HG03135 (cell line): ENCODE measurements around the gene PSMA3.

Source experiments
- ATAC-seq: cut with Tn5 transposase; IDR thresholded peaks from one replicate; pipeline ENCODE4 v1.9.1; 2021; ENCODE audit warnings: mild to moderate bottlenecking, moderate library complexity; ENCODE audit not compliant: unreplicated experiment

PSMA3 gene

DNA sequence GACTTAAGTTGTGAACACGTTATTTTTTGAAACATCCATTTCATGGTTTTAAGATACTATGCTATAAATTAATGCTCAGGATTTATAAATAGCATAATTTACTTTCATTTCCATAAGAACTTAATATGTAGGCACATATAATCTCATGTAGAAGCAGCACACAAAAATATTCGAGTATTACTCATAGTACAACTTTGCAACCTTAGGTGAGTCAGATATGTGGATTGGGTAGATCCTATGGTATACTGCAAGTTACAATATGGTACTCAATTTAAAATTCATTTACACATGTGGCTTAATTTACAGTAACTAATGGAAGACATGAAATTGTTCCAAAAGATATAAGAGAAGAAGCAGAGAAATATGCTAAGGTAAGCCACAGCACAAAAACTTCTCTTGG lies 26.0 kb downstream of the PSMA3 start:
- ATAC-seq = no peak

DNA sequence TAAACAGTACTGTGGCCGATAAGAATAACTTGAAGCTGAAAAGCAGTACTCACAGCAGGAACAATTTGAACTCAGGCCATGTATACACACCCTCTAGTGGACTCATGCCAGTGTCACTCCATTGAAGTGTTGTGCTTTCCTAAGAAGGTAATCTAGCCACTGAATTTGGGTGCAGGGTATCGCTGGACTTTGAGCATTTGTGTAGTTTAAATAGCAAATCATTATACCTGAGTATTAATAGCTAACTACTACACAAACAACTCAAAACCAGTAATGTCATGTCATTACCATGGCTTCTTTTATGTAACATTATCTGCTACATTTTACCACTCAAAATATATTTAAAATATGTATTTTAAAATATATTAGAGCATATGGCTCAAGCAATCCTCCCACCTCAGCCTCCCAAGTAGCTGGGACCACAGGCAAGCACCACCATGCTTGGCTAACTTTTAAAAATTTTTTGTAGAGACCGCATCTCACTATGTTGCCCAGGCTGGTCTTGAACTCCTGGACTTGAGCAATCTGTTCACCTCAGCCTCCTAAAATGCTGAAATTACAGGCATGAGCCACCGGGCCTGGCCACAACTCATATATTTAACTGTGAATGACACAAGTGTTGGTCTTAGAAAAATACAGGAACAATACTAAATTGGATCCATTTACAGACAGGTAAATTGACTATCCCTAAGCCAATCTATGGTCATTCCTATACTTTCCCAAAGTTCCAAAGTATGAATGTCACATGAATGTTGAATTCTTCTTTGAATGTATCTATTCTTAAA lies 28.1 kb downstream of the PSMA3 start:
- ATAC-seq = no peak

DNA sequence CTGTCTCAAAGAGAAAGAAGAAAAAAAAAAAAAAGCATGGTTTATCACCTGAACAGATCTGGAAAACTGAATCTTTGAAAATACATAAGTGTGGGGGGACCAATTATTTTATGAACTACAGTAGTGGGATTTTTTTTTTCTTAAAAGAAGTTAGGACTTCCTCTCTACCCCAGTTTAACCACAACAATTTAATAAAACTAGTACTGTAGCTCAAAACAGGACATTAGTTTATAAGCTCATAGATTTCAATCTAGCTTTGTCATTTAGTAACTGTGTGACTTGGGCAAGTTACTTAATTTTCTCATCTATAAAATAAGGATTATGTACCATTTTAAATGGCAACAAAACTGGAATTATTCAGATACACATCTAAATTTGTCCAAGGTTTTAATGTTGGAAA lies 30.2 kb downstream of the PSMA3 start:
- ATAC-seq = no peak

DNA sequence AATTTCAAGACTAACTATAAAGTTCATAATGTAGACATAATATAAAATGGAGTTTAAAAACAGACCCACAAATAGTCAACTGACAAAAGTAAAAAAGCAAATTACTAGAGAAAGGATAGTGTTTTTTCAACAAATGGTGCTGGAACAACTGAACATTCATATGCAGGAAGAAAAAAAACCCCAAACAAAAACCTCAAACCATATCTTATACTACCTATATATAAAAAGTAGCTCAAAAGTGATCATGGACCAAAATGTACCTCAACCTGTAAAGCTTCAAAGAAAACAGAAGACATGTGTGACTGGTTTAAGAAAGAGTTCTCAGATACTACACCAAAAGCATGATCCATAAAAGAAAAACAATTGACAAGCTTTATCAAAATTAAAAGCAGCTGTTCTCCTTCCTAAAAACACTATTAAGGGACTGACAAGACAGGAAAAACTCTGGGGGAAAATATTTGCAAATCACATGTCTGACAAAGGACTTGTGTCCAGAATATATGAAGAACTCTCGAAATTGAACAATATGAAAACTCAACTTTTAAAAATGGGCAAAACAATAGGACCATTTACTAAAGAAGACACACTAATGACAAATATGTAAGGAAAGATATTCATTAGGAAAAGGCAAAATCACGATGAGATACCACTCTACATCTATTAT lies 31.0 kb downstream of the PSMA3 start:
- ATAC-seq = no peak

DNA sequence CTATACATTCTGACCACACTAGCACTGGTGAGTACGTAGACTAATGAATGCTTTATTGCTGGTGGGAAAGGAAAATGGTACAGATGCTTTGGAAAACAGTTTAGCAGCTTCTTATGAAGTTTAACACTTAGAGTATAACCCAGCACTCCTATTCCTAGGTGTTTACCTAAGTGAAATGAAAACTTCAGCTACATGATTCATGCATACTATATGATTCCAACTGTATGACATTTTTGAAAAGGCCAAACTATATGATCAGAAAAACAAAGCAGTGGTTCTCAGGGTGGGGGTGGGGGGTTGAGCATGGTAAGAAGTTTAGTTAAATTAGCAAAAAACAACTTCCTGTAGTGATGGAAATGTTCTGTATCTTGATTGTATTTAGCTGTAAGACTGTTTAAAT lies 31.6 kb downstream of the PSMA3 start:
- ATAC-seq = no peak

DNA sequence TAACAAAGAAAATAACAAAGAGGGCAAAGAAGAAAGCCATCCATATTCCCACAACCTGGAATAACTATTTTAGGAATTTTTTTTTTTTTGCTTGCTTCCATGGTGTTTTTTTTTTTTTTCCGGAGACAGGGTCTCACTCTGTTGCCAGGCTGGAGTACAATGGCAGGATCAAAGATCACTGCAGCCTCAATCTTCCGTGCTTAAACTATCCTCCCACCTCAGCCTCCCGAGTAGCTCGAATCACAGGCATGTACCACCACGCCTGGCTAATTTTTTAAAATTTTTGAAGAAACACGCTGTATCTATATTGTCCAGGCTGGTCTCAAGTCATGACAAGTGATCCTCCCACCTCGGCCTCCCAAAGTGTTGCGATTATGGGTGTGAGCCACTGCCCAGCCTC lies 33.5 kb downstream of the PSMA3 start:
- ATAC-seq = no peak

DNA sequence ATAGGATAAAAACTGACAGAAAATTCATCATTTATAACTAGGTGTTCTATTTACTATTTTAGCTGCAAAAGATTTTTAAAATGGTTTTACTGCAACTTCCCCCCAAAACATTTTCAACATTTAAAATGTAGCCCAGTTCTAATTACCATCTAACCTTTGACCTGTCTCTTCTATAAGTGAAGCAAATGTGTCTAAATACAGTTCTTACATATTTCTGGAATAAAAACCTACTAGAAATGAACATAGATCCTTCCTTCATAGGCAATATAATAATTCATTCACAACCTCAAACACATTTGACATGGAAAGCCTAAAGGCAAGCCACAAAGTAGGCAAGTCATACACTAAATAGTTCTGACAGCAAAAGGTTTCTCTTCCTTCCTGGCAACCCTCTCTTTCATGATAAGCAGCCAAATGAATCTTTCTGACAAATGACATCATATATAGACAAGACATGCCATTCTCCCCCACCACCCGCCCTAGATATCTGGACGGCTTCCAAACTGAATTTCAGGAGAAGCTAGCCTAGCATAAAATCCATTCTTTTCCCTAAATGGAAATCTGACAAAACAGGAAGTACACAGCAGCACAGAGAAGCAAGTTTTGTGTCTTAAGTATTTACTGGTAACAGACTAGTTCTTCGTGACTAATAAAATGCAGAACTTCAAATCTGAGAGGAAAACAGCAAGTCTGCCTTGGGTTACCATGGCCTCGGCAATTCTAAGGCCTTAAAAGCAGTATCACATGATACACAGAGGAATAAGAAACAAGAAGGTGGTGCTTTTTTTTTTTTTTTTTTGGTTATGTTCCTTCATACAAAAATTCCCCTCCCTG lies 36.5 kb downstream of the PSMA3 start:
- no peak for ATAC-seq

DNA sequence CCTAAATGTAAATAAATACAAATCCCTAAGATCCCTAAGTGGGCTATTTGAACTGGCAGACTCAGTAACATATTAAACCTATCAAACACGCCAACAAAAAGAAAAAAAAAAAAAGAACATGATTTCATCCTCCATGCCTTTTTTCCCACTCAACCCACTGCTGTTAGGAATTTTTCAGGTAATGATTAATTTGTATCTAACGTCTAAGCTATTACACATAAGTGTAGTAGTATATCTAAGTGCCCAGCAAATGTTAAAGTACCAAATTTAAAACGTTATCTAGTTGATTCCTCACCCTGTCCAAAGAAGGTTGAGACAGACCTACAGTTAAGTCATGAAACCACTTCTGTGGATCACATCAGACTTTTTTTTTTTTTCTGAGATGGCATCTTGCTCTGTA lies 37.3 kb downstream of the PSMA3 start:
- ATAC-seq = no peak

DNA sequence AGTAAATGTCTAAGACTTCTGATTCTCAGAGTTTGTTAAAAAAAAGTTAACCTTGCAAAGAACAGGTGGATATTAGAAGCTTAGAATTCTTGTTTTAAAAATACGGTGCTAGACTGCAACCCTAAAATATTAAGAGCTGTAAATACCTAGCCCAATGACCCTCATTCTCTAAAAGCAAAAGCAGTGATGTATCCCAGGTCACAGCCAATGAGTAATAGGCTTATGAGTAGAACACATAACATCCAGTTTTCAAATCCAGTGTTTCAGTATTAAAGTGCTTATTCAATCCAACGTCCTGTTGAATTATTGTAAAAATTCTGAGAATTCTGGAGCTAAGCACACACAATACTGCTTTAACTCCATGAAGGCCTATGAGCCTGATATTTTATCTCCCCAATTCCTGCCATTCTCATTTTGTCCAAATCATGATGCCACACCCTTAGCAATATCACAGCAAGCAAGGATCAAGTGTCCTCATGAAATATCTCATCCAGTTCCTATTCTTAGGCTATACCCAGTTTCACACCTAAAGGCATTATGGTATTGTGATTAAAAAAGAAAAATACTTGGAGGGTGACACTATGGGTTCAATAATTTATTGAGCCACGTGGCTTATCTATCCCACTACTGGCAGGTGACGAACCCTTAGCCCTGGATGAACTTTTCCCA lies 38.4 kb downstream of the PSMA3 start:
- no peak for ATAC-seq

DNA sequence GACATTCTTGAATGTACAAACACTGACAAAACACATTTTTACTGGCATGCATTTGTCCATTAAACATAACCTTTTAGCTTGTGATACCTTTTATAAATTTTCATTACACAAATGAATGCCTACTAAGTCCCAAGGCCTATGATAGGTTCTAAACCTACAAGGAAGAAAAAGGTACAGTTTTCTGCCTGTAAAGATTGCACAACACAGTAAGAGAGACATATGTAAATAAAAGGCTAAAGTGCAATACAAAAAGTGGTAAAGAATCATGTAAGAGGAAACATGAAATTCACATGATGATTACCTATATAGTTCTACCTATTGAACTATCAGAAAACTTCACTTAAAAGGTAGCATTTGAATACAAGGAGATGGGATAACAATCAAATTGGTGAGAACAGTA lies 39.1 kb downstream of the PSMA3 start:
- no peak for ATAC-seq

DNA sequence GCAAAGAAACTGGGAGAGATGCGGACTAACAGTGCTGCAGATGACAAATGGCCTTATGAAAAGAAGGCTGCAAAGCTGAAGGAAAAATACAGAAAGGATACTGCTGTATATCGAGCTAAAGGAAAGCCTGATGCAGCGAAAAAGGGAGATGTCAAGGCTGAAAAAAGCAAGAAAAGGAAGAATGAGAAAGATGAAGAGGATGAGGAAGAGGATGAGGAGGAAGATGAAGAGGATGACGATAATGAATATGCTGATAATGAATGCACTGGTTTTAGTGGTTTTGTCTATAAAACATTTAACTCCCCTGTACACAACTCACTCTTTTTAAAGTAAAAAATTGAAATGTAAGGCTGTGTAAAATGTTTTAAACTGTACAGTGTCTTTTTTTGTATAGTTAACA lies 40.5 kb downstream of the PSMA3 start:
- no peak for ATAC-seq

DNA sequence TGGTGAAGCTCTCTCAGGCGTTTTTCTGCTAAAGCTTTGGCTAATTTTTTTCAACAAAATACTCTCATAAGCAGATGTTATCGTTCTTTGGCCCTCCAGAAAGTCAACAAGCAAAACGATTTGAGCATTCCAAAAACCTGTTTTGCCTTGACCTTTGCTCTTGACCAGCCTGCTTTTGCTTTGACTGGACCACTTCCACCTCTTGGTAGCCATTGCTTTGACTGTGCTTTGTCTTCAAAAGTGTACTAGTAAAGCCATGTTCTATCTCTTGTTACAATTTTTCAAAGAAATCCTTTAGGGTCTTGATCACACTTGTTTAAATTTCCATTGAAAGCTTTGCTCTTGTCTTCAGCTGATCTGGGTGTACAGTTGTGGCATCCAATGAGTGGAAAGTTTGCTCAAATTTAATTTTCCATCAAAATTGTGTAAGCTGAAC lies 43.0 kb downstream of the PSMA3 start:
- ATAC-seq = no peak

DNA sequence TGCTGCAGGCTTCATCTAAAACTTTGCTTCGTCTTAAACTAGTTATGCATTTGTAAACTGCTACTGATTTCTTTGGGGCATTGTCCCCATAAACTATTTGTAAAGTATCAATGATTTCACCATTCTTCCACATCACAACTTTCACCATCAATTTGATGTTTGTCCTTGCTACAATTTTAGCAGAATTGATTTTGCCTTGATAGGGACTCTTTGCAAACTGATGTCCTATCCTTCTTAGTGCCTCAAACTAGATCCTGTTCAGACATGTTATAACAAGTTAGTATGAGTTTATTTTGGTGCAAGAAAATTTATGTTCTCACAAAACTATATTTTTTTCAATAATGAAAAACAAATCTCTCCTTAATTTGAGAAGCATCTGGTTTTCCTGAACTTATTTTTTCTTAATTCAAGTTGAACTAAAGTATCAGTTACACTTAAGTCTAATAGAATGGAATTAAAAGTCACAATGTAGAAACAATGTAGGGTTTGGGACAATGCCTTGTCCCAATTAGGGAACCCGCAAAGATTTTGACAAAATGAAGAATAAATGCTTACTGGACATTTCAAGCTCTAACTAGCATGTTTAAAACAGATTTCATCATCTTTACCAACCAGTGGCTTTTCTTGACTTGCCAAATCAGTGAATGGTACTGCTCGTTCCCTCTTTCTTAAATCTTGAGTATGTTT lies 43.6 kb downstream of the PSMA3 start:
- ATAC-seq = no peak

DNA sequence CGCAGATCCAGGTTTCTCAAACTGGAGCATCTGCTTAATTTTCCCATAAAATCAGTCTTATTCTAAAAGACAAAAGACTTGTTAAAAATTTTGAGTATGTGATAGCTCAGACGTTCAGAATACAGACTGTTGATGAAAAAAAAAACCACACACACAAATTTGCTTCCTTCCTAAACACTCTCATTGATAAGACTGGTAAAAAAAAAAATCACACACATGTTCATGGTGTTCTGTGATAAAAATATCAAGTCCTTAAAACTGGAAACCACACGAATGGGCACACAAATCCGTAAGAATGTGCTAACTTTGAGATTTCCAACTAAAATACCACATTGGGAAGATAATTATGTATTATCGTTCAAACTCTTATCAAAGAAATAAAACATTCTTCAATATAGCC lies 47.0 kb downstream of the PSMA3 start:
- ATAC-seq = no peak

DNA sequence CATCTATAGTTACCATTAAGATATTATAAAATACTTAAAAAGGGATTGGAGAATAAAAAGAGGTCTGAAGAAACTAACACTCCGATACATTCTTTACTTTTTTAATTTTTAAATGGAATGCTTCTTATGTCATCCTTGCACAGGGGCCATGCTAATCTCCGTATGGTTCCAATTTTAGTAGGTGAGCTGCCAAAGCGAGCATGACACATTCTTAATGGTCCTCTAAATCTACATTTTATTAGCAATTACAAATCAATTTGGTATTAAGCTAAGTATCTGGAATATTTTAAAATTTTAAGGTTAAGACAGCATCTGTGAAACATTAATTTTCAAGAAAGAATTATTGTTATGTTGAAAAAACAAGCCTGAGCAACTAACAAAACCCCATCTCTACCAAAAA lies 47.5 kb downstream of the PSMA3 start:
- no peak for ATAC-seq

DNA sequence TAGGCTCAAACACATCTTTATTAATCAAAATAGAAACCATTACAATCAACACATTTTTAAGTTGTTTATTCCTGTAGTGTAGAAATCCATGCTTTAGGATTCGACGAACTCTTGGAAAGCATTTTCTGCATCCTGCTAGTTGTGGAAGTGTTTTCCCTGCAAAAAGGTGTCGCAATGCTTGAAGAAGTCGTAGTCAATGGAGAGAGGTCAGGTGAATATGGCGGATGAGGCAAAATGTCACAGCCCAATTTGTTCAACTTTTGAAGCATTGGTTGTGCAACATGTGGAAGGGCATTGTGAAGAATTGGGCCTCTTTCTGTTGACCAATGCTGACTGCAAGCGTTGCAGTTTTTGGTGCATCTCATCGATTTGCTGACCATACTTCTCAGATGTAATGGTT lies 49.6 kb downstream of the PSMA3 start:
- ATAC-seq = no peak

DNA sequence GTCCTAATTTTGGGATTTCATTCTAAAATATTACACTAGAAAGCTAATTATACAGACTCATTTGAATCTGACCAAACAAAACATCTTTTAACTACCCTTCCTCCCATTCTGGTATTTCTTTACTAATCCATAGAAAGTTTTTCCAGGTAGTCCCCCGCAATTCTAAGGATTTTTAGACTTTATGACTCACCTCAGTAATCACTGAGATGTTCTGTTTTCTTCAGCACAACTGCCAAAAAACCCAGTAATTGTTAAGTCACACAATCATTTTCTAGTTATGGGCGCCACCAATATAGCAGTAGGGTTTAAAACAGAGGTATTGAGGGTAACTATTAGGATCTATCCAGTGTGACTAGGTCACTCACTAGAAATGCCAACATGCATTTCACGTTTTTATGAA lies 52.1 kb downstream of the PSMA3 start:
- ATAC-seq = no peak

DNA sequence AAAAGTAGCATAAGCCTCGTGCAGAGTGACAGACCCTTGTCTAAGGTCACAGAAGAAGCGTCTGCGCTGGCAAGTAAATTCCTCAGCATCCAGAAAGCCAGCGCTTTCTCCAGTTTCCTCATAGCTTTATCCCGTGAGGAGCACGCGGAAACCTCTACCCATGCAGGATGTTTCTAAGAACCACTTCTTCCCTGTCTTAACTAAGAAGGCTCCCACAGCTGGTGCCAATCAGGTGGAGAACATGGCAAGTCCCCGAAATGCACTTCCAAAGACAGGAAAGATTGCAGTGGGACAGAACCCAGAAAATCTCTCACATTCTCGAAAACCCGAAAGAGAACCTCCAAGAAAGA lies 52.7 kb downstream of the PSMA3 start:
- no peak for ATAC-seq

DNA sequence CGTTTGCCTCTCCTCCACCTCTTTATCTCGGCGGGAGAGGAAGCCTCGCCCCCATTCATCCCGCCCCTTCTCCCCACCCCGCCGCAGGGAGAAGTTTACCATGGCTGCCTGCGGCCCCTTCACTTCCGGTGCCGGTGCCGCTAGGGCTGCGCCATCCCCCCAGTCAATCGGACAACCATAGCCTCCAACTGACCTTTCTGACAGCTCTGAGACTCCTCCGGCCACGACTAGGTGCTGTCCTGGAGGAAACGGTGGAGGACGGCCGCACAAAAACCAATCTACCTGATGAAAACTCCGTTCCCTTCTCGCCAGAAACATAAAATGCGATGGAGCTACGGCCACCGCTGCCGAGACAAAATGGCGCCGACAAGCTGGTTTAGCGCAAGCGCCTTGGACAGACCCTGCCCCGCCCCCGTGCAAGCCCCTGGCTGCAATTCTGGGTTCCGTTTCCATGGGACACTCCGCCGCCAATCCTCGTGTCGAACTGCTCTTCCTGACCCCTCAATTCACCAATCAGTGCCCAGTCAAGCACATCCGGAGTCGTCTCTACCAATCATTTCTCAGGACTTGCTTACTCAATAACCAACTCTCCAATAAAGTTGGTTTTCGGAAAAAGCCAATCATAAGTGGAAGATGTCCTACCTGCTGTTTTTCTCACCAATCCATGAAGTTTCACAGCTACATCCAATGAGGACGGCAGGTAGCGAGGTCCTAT lies 53.3 kb downstream of the PSMA3 start:
- peak; percentile 86 for ATAC-seq
